Breast epithelium (tissue), 3 donors: ENCODE measurements around the gene RANBP3L.

Experiments used
- POLR2A ChIP-seq: fragments of 450-650 bp; IDR thresholded peaks from one replicate; pipeline ENCODE4 v1.6.1; 2016; ENCODE audit warnings: antibody characterized with exemption, mild to moderate bottlenecking, moderate library complexity
- POLR2AphosphoS5 ChIP-seq, 3 donors: sonication (generic); formaldehyde crosslinking; IDR thresholded peaks; one replicate each; pipeline ENCODE4 v1.6.1; 2017; ENCODE audit warnings: antibody characterized with exemption in 3 of 3
- TF ChIP-seq, protein P1 (sequence below), 3 donors: fragments of 450-650 bp; IDR thresholded peaks; one replicate each; pipeline ENCODE4 v1.5.1; 2016 to 2017; ENCODE audit warnings: antibody characterized with exemption in 3 of 3, mild to moderate bottlenecking in 3 of 3, moderate library complexity in 3 of 3

DNA sequence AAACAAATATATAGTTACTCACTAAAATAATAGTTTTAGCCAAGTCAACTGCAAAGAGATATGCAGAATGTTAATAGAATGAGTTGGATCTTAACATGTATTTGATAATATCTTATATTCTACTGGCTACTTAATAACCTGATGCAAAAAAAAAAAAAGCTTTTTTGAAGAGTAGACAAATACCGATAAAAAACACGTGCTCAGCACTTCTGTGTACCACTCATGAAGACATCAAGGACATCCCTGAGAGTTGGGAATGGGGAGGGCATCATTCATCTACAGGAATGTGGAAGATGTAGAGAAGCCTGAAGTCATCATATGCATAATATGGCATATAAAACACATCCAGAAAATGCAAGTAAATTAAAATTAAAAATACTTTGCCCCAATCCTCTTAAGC is 43.2 kb upstream of the RANBP3L start:
- TF ChIP-seq POLR2AphosphoS5 (IDR thresholded peaks at IDR 0.05) = no peak
- TF ChIP-seq, protein P1, sequence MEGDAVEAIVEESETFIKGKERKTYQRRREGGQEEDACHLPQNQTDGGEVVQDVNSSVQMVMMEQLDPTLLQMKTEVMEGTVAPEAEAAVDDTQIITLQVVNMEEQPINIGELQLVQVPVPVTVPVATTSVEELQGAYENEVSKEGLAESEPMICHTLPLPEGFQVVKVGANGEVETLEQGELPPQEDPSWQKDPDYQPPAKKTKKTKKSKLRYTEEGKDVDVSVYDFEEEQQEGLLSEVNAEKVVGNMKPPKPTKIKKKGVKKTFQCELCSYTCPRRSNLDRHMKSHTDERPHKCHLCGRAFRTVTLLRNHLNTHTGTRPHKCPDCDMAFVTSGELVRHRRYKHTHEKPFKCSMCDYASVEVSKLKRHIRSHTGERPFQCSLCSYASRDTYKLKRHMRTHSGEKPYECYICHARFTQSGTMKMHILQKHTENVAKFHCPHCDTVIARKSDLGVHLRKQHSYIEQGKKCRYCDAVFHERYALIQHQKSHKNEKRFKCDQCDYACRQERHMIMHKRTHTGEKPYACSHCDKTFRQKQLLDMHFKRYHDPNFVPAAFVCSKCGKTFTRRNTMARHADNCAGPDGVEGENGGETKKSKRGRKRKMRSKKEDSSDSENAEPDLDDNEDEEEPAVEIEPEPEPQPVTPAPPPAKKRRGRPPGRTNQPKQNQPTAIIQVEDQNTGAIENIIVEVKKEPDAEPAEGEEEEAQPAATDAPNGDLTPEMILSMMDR (IDR thresholded peaks at IDR 0.05) = no peak
- no peak for TF ChIP-seq POLR2A
